Muscle layer of colon (tissue), 2 donors: ENCODE results near the gene MCUB.
"Not testable (repeated sequence)": the region's sequence is repeated elsewhere in the genome, so short reads cannot be mapped to it uniquely, and the experiment has no call there.

ENCODE experiments used
- H3K27ac ChIP-seq: one replicate; pipeline ENCODE4 v1.7.0; 2013; ENCODE audit warnings: low read depth, mild to moderate bottlenecking, low read length, moderate library complexity
- H3K27me3 ChIP-seq, 2 donors: one replicate each; pipeline ENCODE4 v1.7.0; 2013; ENCODE audit warnings: low read length in 2 of 2, mild to moderate bottlenecking in 2 of 2; ENCODE audit not compliant: insufficient read depth in 2 of 2, control insufficient read depth in 1 of 2
- H3K36me3 ChIP-seq: one replicate; pipeline ENCODE4 v1.7.0; 2013; ENCODE audit warnings: mild to moderate bottlenecking, low read length; ENCODE audit not compliant: insufficient read depth
- H3K4me1 ChIP-seq: one replicate; pipeline ENCODE4 v1.7.0; 2013; ENCODE audit warnings: mild to moderate bottlenecking, low read length; ENCODE audit not compliant: insufficient read depth
- H3K4me3 ChIP-seq, 2 donors: one replicate each; pipeline ENCODE4 v1.7.0; 2013; ENCODE audit warnings: low read length in 2 of 2, low read depth in 1 of 2, mild to moderate bottlenecking in 1 of 2, moderate library complexity in 1 of 2
- H3K9ac ChIP-seq: one replicate; pipeline ENCODE4 v1.7.0; 2013; ENCODE audit warnings: low read length
- H3K9me3 ChIP-seq: one replicate; pipeline ENCODE4 v1.7.0; 2013; ENCODE audit warnings: mild to moderate bottlenecking, low read length
- donor health status: abdominal sarcoma.
- donor health status: Adenocarcinoma of cecum.

The MCUB gene

GRCh38 chr4:109559983-109560686, at the start of gene MCUB:
TSS of gene MCUB (plus strand) at chr4:109560246. CDS start at chr4:109560338, 92 bp downstream.
- Histone ChIP-seq H3K36me3 (no peaks in the 10 kb centered on the region), H3K27ac (peak within 1 kb of the TSS; percentile 44), H3K9ac (peak within 1 kb of the TSS; percentile 22), H3K4me3 (peak within 1 kb of the TSS; percentile 70 to 71), H3K4me1 (peaks cover 6% of the 10 kb centered on the region), H3K27me3 (no peaks in the 10 kb centered on the region), H3K9me3 (no peaks in the 10 kb centered on the region)

GRCh38 chr4:109510687-109511086, 49.4 kb upstream of the MCUB start:
- Histone ChIP-seq H3K36me3 (peaks cover 20% of the 10 kb centered on the region), H3K9me3 (no peaks in the 10 kb centered on the region), H3K27ac (no peak overlapping the region), H3K4me3 (no peak overlapping the region), H3K4me1 (no peaks in the 10 kb centered on the region), H3K9ac (no peak overlapping the region), H3K27me3 (no peaks in the 10 kb centered on the region)

GRCh38 chr4:109511414-109511813, 48.6 kb upstream of the MCUB start:
- Histone ChIP-seq H3K36me3 (peaks cover 20% of the 10 kb centered on the region), H3K9ac (no peak overlapping the region), H3K27me3 (no peaks in the 10 kb centered on the region), H3K9me3 (no peaks in the 10 kb centered on the region), H3K4me3 (no peak overlapping the region), H3K4me1 (no peaks in the 10 kb centered on the region), H3K27ac (no peak overlapping the region)

GRCh38 chr4:109513368-109513767, 46.7 kb upstream of the MCUB start:
- not testable (repeated sequence) for H3K9me3 ChIP-seq, H3K4me1 ChIP-seq, H3K27ac ChIP-seq, H3K4me3 ChIP-seq, H3K27me3 ChIP-seq, H3K9ac ChIP-seq
- peaks cover 26% of the 10 kb centered on the region for H3K36me3 ChIP-seq

DNA sequence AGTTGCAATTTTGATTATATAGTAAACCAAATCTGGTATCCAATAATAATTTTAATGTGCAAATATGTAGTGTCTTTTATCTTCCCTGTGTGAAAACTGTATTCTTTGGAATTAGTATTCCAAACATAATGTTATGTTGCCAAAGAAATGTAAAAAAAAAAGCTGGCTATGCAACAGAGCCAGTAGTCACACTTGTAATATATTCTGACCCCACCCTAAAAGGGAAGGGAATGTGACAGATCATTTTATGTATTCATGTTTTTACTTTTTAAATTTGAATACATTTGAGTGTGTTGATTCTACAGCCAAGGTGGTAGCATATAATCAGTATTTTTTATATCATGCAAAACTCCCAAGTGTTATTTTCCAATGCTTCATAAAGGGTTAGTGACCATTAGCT, 27.9 kb upstream of the MCUB start:
- no peak overlapping the region for H3K9ac ChIP-seq
- no peak overlapping the region for H3K4me3 ChIP-seq
- H3K36me3 ChIP-seq = peaks cover 72% of the 10 kb centered on the region
- no peaks in the 10 kb centered on the region for H3K27me3 ChIP-seq
- no peaks in the 10 kb centered on the region for H3K4me1 ChIP-seq
- H3K9me3 ChIP-seq = no peaks in the 10 kb centered on the region
- no peak overlapping the region for H3K27ac ChIP-seq

DNA sequence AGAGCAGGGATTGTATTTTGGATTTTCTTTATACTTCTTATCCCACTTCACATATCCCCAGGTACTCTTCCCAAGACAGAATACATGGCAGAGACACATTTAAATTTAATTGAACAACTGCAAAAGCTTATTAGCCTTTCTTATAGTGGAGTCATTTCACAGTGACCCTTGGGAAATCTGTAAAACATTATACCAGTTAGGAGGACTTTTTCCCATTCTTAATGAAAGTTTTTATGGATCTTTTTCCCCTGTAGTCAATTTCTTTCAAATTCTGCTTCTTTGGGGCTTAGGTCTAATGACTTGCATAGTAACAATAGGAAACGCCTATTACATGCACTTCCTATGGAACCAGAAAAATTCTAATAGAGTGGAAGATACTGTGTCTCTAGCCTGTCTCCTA, 14.6 kb upstream of the MCUB start:
- Histone ChIP-seq H3K4me1 (no peaks in the 10 kb centered on the region), H3K27me3 (no peaks in the 10 kb centered on the region), H3K4me3 (no peak overlapping the region), H3K27ac (no peak overlapping the region), H3K9me3 (no peaks in the 10 kb centered on the region), H3K36me3 (peaks cover 7% of the 10 kb centered on the region), H3K9ac (no peak overlapping the region)

DNA sequence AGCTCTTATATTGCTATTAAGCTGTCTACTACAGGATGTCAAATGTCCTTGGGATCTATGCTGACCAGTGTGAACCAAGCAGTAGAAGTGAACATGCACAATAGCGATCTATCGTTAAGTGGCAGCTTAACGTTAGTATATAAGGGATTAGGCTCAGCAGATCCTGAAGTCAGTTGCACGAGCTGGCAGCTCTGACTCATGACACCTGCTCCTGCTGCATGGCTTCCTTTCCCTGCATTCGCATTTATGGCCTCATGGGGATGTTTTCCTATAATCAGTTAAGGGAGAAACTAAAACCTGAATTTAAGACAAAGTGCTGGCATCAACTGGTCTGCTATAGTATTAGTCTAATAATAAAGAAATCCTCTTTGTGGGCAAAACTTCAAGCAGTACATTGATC, 12.7 kb upstream of the MCUB start:
- Histone ChIP-seq H3K4me3 (no peak overlapping the region), H3K27ac (no peak overlapping the region), H3K9ac (no peak overlapping the region), H3K4me1 (no peaks in the 10 kb centered on the region), H3K27me3 (no peaks in the 10 kb centered on the region), H3K36me3 (no peaks in the 10 kb centered on the region), H3K9me3 (no peaks in the 10 kb centered on the region)

DNA sequence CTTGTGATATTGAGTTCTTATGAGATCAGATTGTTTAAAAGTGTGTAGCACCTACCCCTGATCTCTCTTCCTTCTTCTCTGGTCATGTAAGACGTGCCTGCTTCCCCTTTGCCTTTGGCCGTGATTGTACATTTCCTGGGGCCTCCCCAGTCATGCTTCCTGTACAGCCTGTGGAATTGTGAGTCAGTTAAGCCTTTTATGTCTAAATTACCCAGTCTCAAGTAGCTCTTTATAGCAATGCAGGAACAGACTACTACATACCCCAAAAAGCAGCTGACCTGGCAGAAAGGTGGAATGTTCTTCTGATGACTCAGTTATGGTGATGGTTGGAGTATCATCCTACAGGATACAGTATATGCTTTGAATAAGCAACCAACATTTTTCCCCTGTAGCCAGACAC, 11.4 kb upstream of the MCUB start:
- Histone ChIP-seq H3K9me3 (no peaks in the 10 kb centered on the region), H3K4me1 (no peaks in the 10 kb centered on the region), H3K27ac (no peak overlapping the region), H3K36me3 (no peaks in the 10 kb centered on the region), H3K9ac (no peak overlapping the region), H3K27me3 (no peaks in the 10 kb centered on the region), H3K4me3 (no peak overlapping the region)

DNA sequence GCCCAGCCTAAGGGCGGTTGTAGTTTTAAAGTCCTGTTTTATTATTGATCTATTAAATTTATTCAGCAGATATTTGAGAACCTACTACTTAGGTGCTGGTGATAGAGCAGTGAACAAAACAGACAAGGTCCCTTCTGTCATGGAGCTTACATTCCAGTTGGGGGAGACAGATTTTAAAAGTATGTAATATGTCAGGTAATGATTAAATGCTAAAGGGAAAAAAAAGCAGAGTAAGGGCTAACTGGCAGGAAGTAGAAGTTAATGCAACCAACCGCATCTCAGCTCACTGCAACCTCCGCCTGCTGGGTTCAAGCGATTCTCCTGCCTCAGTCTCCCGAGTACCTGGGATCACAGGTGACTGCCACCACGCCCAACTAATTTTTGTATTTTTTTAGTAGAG, 7.8 kb upstream of the MCUB start:
- no peak overlapping the region for H3K4me3 ChIP-seq
- H3K4me1 ChIP-seq = no peaks in the 10 kb centered on the region
- H3K36me3 ChIP-seq = no peaks in the 10 kb centered on the region
- H3K27ac ChIP-seq = no peak overlapping the region
- no peaks in the 10 kb centered on the region for H3K27me3 ChIP-seq
- H3K9ac ChIP-seq = no peak overlapping the region
- H3K9me3 ChIP-seq = no peaks in the 10 kb centered on the region

DNA sequence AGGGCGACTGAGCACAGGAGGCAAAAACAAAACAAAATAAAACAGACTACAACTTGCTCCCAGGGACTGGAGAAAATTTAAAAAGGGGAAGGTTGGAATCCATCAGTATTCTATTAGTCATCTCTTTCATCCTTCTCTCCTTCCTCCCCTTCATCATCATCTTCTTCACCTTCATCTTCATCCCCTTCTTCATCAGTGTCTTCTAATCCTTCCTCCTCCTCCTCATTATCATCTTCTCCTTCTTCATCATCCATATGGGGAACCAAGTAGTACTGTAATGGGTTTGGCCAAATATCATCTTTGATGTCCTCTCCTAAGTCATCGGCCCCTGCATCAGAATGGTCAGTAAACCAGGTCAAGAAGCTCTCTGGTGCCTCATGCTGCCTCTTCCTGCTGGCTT, 6.9 kb upstream of the MCUB start:
- H3K27me3 ChIP-seq = no peaks in the 10 kb centered on the region
- no peaks in the 10 kb centered on the region for H3K4me1 ChIP-seq
- no peaks in the 10 kb centered on the region for H3K9me3 ChIP-seq
- H3K27ac ChIP-seq = no peak overlapping the region
- H3K4me3 ChIP-seq = no peak overlapping the region
- no peaks in the 10 kb centered on the region for H3K36me3 ChIP-seq
- H3K9ac ChIP-seq = no peak overlapping the region

DNA sequence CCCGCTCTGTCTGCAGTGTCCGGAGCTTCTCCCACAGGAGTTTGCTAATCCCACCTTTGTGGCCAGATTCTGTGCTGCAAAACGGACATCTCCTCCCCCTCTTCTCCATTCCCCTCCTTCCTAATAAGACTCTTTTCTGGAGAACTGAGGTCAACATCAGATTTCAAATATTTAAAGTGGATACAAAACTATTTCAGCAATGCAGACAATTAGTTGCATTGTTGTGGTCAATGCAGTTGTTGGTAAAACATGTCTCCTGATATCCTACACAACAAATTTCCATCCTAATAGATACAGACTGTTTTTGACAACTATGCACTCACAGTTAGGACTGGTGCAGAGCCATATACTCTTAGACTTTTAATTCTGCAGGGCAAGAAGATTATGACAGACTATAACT, 5.1 kb upstream of the MCUB start:
- H3K27me3 ChIP-seq = no peaks in the 10 kb centered on the region
- no peaks in the 10 kb centered on the region for H3K9me3 ChIP-seq
- H3K4me1 ChIP-seq = no peaks in the 10 kb centered on the region
- H3K36me3 ChIP-seq = no peaks in the 10 kb centered on the region
- H3K4me3 ChIP-seq = no peak overlapping the region
- H3K27ac ChIP-seq = no peak overlapping the region
- H3K9ac ChIP-seq = no peak overlapping the region

DNA sequence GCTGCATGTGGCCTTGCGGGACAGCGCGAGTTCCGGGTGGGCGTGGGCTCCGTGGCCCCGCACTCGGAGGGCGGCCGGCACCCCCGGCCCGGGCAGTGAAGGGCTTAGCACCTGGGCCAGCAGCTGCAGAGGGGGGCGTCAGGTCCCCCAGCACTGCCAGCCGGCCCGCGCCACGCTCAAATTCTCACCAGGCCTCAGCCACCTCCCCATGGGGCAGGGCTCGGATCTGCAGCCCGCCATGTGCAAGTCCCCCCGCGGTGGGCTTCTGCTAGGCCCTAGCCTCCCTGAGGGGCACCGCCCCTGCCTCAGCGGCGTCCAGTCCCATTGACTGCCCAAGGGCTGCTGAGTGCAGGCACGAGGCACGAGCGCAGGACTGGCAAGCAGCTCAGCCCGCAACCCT, 2.6 kb upstream of the MCUB start:
- no peak overlapping the region for H3K9ac ChIP-seq
- H3K9me3 ChIP-seq = no peaks in the 10 kb centered on the region
- H3K4me1 ChIP-seq = peaks cover 6% of the 10 kb centered on the region
- H3K27me3 ChIP-seq = no peaks in the 10 kb centered on the region
- no peak overlapping the region for H3K27ac ChIP-seq
- no peak overlapping the region for H3K4me3 ChIP-seq
- H3K36me3 ChIP-seq = no peaks in the 10 kb centered on the region
